PFSK-1 (cell line): ENCODE data around the gene OR8I2. TPM values are rescaled to one million over a fixed set of nuclear protein-coding genes. Genes with fewer than 3 reads are reported as not detected.

Source experiments
- FOXP2 ChIP-seq: optimal IDR thresholded peaks from 2 replicates; pipeline ENCODE3; 2011; ENCODE audit warnings: borderline replicate concordance, control low read depth, inconsistent platforms; ENCODE audit not compliant: insufficient read depth; ENCODE audit errors: extremely low read length, extremely low read depth
- POLR2AphosphoS5 ChIP-seq: IDR thresholded peaks from 2 replicates; pipeline ENCODE4 v1.6.1; 2012; ENCODE audit warnings: low read depth, mild to moderate bottlenecking, control low read depth, low read length, moderate library complexity
- REST ChIP-seq, 2 experiments: IDR thresholded peaks; 2 replicates each; pipeline versions ENCODE4 v1.6.1 to v1.8.0; 2011 to 2012; ENCODE audit warnings: low read depth in 2 of 2, low read length in 2 of 2, control low read depth in 1 of 2, inconsistent platforms in 1 of 2, mild to moderate bottlenecking in 1 of 2, moderate library complexity in 1 of 2; ENCODE audit not compliant: insufficient read depth in 1 of 2
- SIN3A ChIP-seq: IDR thresholded peaks from 2 replicates; pipeline ENCODE4 v1.6.1; 2012; ENCODE audit warnings: mild to moderate bottlenecking, low read length, moderate library complexity, borderline replicate concordance; ENCODE audit not compliant: insufficient read depth
- TAF1 ChIP-seq: IDR thresholded peaks from 2 replicates; pipeline ENCODE4 v1.6.1; 2012; ENCODE audit warnings: low read length, control low read depth, borderline replicate concordance; ENCODE audit not compliant: insufficient read depth
- polyA plus RNA-seq: library from polyadenylated mRNA; unstranded; fragments of >200 nt; gene quantifications from one replicate; pipeline ENCODE4 v1.2.1, GENCODE V29; 2012; ENCODE audit warnings: low read depth, missing spikeins; ENCODE audit not compliant: insufficient read length

OR8I2 gene
- not detected for polyA plus RNA-seq

GRCh38 chr11:56093008-56093407, at the start of gene OR8I2:
OR8I2 (plus strand) TSS chr11:56093308; CDS start chr11:56093308, 0 bp downstream.
- TF ChIP-seq FOXP2: no peak
- no peak for TF ChIP-seq TAF1
- no peak for TF ChIP-seq REST (IDR thresholded peaks at IDR 0.05; ENCODE audit: insufficient read depth in 1 of 2, low read depth in 2 of 2, low read length in 2 of 2)
- no peak for TF ChIP-seq POLR2AphosphoS5
- no peak for TF ChIP-seq SIN3A

GRCh38 chr11:56045538-56045937, 47.6 kb upstream of the OR8I2 start:
- TF ChIP-seq POLR2AphosphoS5: no peak
- TF ChIP-seq FOXP2: no peak
- TF ChIP-seq SIN3A: no peak
- no peak for TF ChIP-seq REST (IDR thresholded peaks at IDR 0.05; ENCODE audit: insufficient read depth in 1 of 2, low read depth in 2 of 2, low read length in 2 of 2)

GRCh38 chr11:56048480-56048879, 44.6 kb upstream of the OR8I2 start:
- TF ChIP-seq TAF1: no peak
- TF ChIP-seq FOXP2: no peak
- TF ChIP-seq REST (IDR thresholded peaks at IDR 0.05; ENCODE audit: insufficient read depth in 1 of 2, low read depth in 2 of 2, low read length in 2 of 2): no peak
- TF ChIP-seq SIN3A: no peak
- TF ChIP-seq POLR2AphosphoS5: no peak

GRCh38 chr11:56049487-56049886, 43.6 kb upstream of the OR8I2 start:
- TF ChIP-seq POLR2AphosphoS5 (no peak), REST (IDR thresholded peaks at IDR 0.05; ENCODE audit: insufficient read depth in 1 of 2, low read depth in 2 of 2, low read length in 2 of 2) (no peak), FOXP2 (no peak), TAF1 (no peak), SIN3A (no peak)

- no peak for TF ChIP-seq SIN3A
- TF ChIP-seq REST (IDR thresholded peaks at IDR 0.05; ENCODE audit: insufficient read depth in 1 of 2, low read depth in 2 of 2, low read length in 2 of 2): no peak
- TF ChIP-seq TAF1: no peak
- TF ChIP-seq FOXP2: no peak
- no peak for TF ChIP-seq POLR2AphosphoS5
Measured at GRCh38 chr11:56066980-56067379, 26.1 kb upstream of the OR8I2 start.
